SJCRH30 (cell line): ENCODE data around the gene KRT6B. TPM values are rescaled to one million over a fixed set of nuclear protein-coding genes. Genes with fewer than 3 reads are reported as not detected.
"Not testable (repeated sequence)": the region's sequence is repeated elsewhere in the genome, so short reads cannot be mapped to it uniquely, and the experiment has no call there.

Experiments
- DNase-seq, 2 experiments: peaks; one replicate each; pipeline ENCODE4 v3.0.0-alpha.2; 2015 to 2020
- H3K27ac ChIP-seq: fragments of 250-450 bp; sonication (Bioruptor Pico); 2 replicates; pipeline ENCODE4 v1.5.1; 2020; ENCODE audit warnings: mild to moderate bottlenecking, moderate library complexity
- H3K27me3 ChIP-seq: fragments of 250-450 bp; sonication (Bioruptor Pico); 2 replicates; pipeline ENCODE4 v1.5.1; 2020; ENCODE audit warnings: mild to moderate bottlenecking, moderate library complexity
- H3K36me3 ChIP-seq: fragments of 250-450 bp; sonication (Bioruptor Pico); 2 replicates; pipeline ENCODE4 v1.5.1; 2020; ENCODE audit warnings: mild to moderate bottlenecking, moderate library complexity
- H3K4me1 ChIP-seq: fragments of 250-450 bp; sonication (Bioruptor Pico); 2 replicates; pipeline ENCODE4 v1.5.1; 2020; ENCODE audit warnings: mild to moderate bottlenecking, moderate library complexity
- H3K4me3 ChIP-seq: fragments of 250-450 bp; sonication (Bioruptor Pico); 2 replicates; pipeline ENCODE4 v1.5.1; 2020; ENCODE audit warnings: mild to moderate bottlenecking, moderate library complexity
- H3K9me3 ChIP-seq: fragments of 250-450 bp; sonication (Bioruptor Pico); replicated peaks from 2 replicates; pipeline ENCODE4 v1.5.1; 2020; ENCODE audit warnings: mild to moderate bottlenecking, moderate library complexity
- total RNA-seq: library from RNA; depleted of rRNA; stranded (reverse); fragments of >200 nt; shearing (Covaris generic); gene quantifications from 2 replicates; pipeline ENCODE4 v1.2.3, GENCODE V29; 2014

Gene KRT6B
- total RNA-seq, 1 experiment from 2014 or later, result not detected

GRCh38 chr12:52447196-52447595 lies 4.8 kb downstream of the KRT6B start:
- not testable (repeated sequence) for H3K4me1 ChIP-seq, H3K27me3 ChIP-seq, H3K9me3 ChIP-seq, H3K4me3 ChIP-seq, H3K36me3 ChIP-seq, H3K27ac ChIP-seq, DNase-seq

- Histone ChIP-seq H3K9me3 (no peaks in the 10 kb centered on the region), H3K27me3 (peaks cover 4% of the 10 kb centered on the region; the same call in 1 of the 2 replicates), H3K27ac (no peak overlapping the region), H3K4me1 (no peaks in the 10 kb centered on the region), H3K36me3 (no peaks in the 10 kb centered on the region), H3K4me3 (no peak overlapping the region)
- DNase-seq, result no peak
Measured at GRCh38 chr12:52446367-52447045, 5.4 kb downstream of the KRT6B start.

- H3K27me3 ChIP-seq, result peaks cover 4% of the 10 kb centered on the region; the same call in 1 of the 2 replicates
- H3K4me3 ChIP-seq, result no peak overlapping the region
- no peak overlapping the region for H3K27ac ChIP-seq
- H3K36me3 ChIP-seq, result no peaks in the 10 kb centered on the region
- no peak for DNase-seq
- H3K9me3 ChIP-seq, result no peaks in the 10 kb centered on the region
- H3K4me1 ChIP-seq, result no peaks in the 10 kb centered on the region
Measured at GRCh38 chr12:52445876-52446275, 6.1 kb downstream of the KRT6B start.

GRCh38 chr12:52444647-52445595 lies 7.0 kb downstream of the KRT6B start:
- no peaks in the 10 kb centered on the region for H3K9me3 ChIP-seq
- no peak overlapping the region for H3K4me3 ChIP-seq
- DNase-seq, result no peak
- peaks cover 4% of the 10 kb centered on the region; the same call in 1 of the 2 replicates for H3K27me3 ChIP-seq
- no peak overlapping the region for H3K27ac ChIP-seq
- H3K36me3 ChIP-seq, result no peaks in the 10 kb centered on the region
- no peaks in the 10 kb centered on the region for H3K4me1 ChIP-seq

GRCh38 chr12:52443966-52444365 lies 8.0 kb downstream of the KRT6B start:
- no peak for DNase-seq
- no peaks in the 10 kb centered on the region for H3K9me3 ChIP-seq
- peaks cover 4% of the 10 kb centered on the region; the same call in 1 of the 2 replicates for H3K27me3 ChIP-seq
- H3K36me3 ChIP-seq, result no peaks in the 10 kb centered on the region
- H3K4me1 ChIP-seq, result no peaks in the 10 kb centered on the region
- no peak overlapping the region for H3K4me3 ChIP-seq
- H3K27ac ChIP-seq, result no peak overlapping the region

GRCh38 chr12:52442600-52443061 lies 9.3 kb downstream of the KRT6B start:
- Histone ChIP-seq H3K4me1 (no peaks in the 10 kb centered on the region), H3K9me3 (no peaks in the 10 kb centered on the region), H3K4me3 (no peak overlapping the region), H3K36me3 (no peaks in the 10 kb centered on the region), H3K27ac (no peak overlapping the region), H3K27me3 (peaks cover 4% of the 10 kb centered on the region; the same call in 1 of the 2 replicates)
- DNase-seq, result no peak

- DNase-seq, result no peak
- H3K27ac ChIP-seq, result no peak overlapping the region
- H3K36me3 ChIP-seq, result no peaks in the 10 kb centered on the region
- no peak overlapping the region for H3K4me3 ChIP-seq
- no peaks in the 10 kb centered on the region for H3K9me3 ChIP-seq
- no peaks in the 10 kb centered on the region for H3K4me1 ChIP-seq
- peaks cover 7% of the 10 kb centered on the region; the same call in 1 of the 2 replicates for H3K27me3 ChIP-seq
Measured at GRCh38 chr12:52441320-52441911, 10.5 kb downstream of the KRT6B start.

- Histone ChIP-seq H3K4me1 (no peaks in the 10 kb centered on the region), H3K36me3 (no peaks in the 10 kb centered on the region), H3K9me3 (no peaks in the 10 kb centered on the region), H3K4me3 (no peak overlapping the region), H3K27me3 (peaks cover 7% of the 10 kb centered on the region; the same call in 1 of the 2 replicates), H3K27ac (no peak overlapping the region)
- no peak for DNase-seq
Measured at GRCh38 chr12:52440821-52441319, 11.1 kb downstream of the KRT6B start.

- no peak overlapping the region for H3K27ac ChIP-seq
- no peak for DNase-seq
- H3K4me1 ChIP-seq, result no peaks in the 10 kb centered on the region
- no peaks in the 10 kb centered on the region for H3K9me3 ChIP-seq
- H3K4me3 ChIP-seq, result no peak overlapping the region
- no peaks in the 10 kb centered on the region for H3K36me3 ChIP-seq
- peaks cover 7% of the 10 kb centered on the region; the same call in 1 of the 2 replicates for H3K27me3 ChIP-seq
Measured at GRCh38 chr12:52439845-52440244, 12.1 kb downstream of the KRT6B start.

- no peak overlapping the region for H3K27ac ChIP-seq
- no peak overlapping the region for H3K4me3 ChIP-seq
- H3K4me1 ChIP-seq, result no peaks in the 10 kb centered on the region
- no peaks in the 10 kb centered on the region for H3K36me3 ChIP-seq
- H3K27me3 ChIP-seq, result peaks cover 7% of the 10 kb centered on the region; the same call in 1 of the 2 replicates
- no peaks in the 10 kb centered on the region for H3K9me3 ChIP-seq
- no peak for DNase-seq
Measured at GRCh38 chr12:52439420-52439819, 12.5 kb downstream of the KRT6B start.

GRCh38 chr12:52438305-52439301 lies 13.3 kb downstream of the KRT6B start:
- no peaks in the 10 kb centered on the region for H3K4me1 ChIP-seq
- peaks cover 7% of the 10 kb centered on the region; the same call in 1 of the 2 replicates for H3K27me3 ChIP-seq
- H3K4me3 ChIP-seq, result no peak overlapping the region
- DNase-seq, result no peak
- no peaks in the 10 kb centered on the region for H3K36me3 ChIP-seq
- no peaks in the 10 kb centered on the region for H3K9me3 ChIP-seq
- no peak overlapping the region for H3K27ac ChIP-seq

- Histone ChIP-seq H3K36me3 (no peaks in the 10 kb centered on the region), H3K4me1 (no peaks in the 10 kb centered on the region), H3K27ac (no peak overlapping the region), H3K27me3 (peaks cover 3% of the 10 kb centered on the region; the same call in 1 of the 2 replicates), H3K9me3 (no peaks in the 10 kb centered on the region), H3K4me3 (no peak overlapping the region)
- DNase-seq, result no peak
Measured at GRCh38 chr12:52437508-52437907, 14.4 kb downstream of the KRT6B start.

GRCh38 chr12:52436828-52437474 lies 15.0 kb downstream of the KRT6B start:
- peaks cover 3% of the 10 kb centered on the region; the same call in 1 of the 2 replicates for H3K27me3 ChIP-seq
- no peak overlapping the region for H3K4me3 ChIP-seq
- H3K4me1 ChIP-seq, result no peaks in the 10 kb centered on the region
- no peaks in the 10 kb centered on the region for H3K36me3 ChIP-seq
- H3K9me3 ChIP-seq, result no peaks in the 10 kb centered on the region
- no peak for DNase-seq
- no peak overlapping the region for H3K27ac ChIP-seq
